Measurements from ENCODE around the gene YIPF3. TPM values are rescaled to one million over a fixed set of nuclear protein-coding genes. Genes with fewer than 3 reads are reported as not detected.

YIPF3 gene
- total and polyA plus RNA-seq, 9 of the 15 experiments (the other 6 are each of a cell fraction or from before 2014, with no cell fraction given), result 27.5 to 75.3 (median 57.6) TPM

- no peak for TF ChIP-seq MGA (IDR thresholded peaks at IDR 0.05)
- no peak for TF ChIP-seq BCL6 (CRISPR knock-in tag; IDR thresholded peaks at IDR 0.05)
- no peak for TF ChIP-seq ZNF354B (CRISPR knock-in tag; IDR thresholded peaks at IDR 0.05)
- TF ChIP-seq LCOR (CRISPR knock-in tag; IDR thresholded peaks at IDR 0.05), result 0 out of 2 replicates have a peak, but pooled peaks have one; percentile 46
- TF ChIP-seq HNRNPLL (IDR thresholded peaks at IDR 0.05; ENCODE audit: low read depth, low read length, poor library complexity, severe bottlenecking), result peak; percentile 80
- TF ChIP-seq, protein P1, sequence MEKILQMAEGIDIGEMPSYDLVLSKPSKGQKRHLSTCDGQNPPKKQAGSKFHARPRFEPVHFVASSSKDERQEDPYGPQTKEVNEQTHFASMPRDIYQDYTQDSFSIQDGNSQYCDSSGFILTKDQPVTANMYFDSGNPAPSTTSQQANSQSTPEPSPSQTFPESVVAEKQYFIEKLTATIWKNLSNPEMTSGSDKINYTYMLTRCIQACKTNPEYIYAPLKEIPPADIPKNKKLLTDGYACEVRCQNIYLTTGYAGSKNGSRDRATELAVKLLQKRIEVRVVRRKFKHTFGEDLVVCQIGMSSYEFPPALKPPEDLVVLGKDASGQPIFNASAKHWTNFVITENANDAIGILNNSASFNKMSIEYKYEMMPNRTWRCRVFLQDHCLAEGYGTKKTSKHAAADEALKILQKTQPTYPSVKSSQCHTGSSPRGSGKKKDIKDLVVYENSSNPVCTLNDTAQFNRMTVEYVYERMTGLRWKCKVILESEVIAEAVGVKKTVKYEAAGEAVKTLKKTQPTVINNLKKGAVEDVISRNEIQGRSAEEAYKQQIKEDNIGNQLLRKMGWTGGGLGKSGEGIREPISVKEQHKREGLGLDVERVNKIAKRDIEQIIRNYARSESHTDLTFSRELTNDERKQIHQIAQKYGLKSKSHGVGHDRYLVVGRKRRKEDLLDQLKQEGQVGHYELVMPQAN (IDR thresholded peaks at IDR 0.05; ENCODE audit: borderline replicate concordance), result peak; percentile 83; the same call in 1 of the 2 replicates
- peak; percentile 6; the same call in 1 of the 2 replicates for TF ChIP-seq BHLHE40 (IDR thresholded peaks at IDR 0.05; ENCODE audit: low read length)
- TF ChIP-seq ARID2 (IDR thresholded peaks at IDR 0.05), result no peak
- TF ChIP-seq E2F6 (IDR thresholded peaks at IDR 0.05; ENCODE audit: borderline replicate concordance in 1 of 2, extremely low read depth in 1 of 2, insufficient read depth in 1 of 2, insufficient read length in 1 of 2, low read depth in 1 of 2, low read length in 1 of 2, poor library complexity in 1 of 2, severe bottlenecking in 1 of 2), result peak; percentile 44 to 79
- no peak for TF ChIP-seq MIER1 (IDR thresholded peaks at IDR 0.05; ENCODE audit: low read depth)
- TF ChIP-seq EGR1 (conservative IDR thresholded peaks at IDR 0.05), result peak; percentile 59
- TF ChIP-seq ETS2 (tag; IDR thresholded peaks at IDR 0.05; ENCODE audit: borderline replicate concordance, poor library complexity, severe bottlenecking), result no peak
These were observed 39.3 kb downstream of the YIPF3 start, which contains the start of gene TJAP1 (continued) for GRCh38 chr6:43477235-43478007.
